Activated naive CD8-positive, alpha-beta T cell treated with anti-CD3 and anti-CD28 coated beads, Interleukin-2, amount 50 U/mL, for 24 hours (primary cell): ENCODE results near the gene DLX3.

ENCODE experiments used
- ATAC-seq: fragments of 150-1000 bp; cut with Tn5 transposase; one replicate; pipeline ENCODE4 v1.10.0; 2021
- DNase-seq: peaks from one replicate; pipeline ENCODE4 v3.0.0; 2021
- H3K27ac Mint-ChIP-seq: one replicate; pipeline ENCODE4 v1.8.0; 2021; ENCODE audit warnings: mild to moderate bottlenecking, mixed read lengths
- H3K27me3 Mint-ChIP-seq: one replicate; pipeline ENCODE4 v1.8.0; 2021; ENCODE audit warnings: mixed read lengths
- H3K36me3 Mint-ChIP-seq: one replicate; pipeline ENCODE4 v1.8.0; 2021; ENCODE audit warnings: low read depth, mixed read lengths
- H3K4me1 Mint-ChIP-seq: one replicate; pipeline ENCODE4 v1.8.0; 2021; ENCODE audit warnings: mixed read lengths
- H3K4me3 Mint-ChIP-seq: one replicate; pipeline ENCODE4 v1.8.0; 2021; ENCODE audit warnings: mild to moderate bottlenecking, moderate library complexity, mixed read lengths
- H3K9me3 Mint-ChIP-seq: one replicate; pipeline ENCODE4 v1.8.0; 2021; ENCODE audit warnings: mixed read lengths

Gene DLX3

GRCh38 chr17:49976163-49976827 lies 18.7 kb downstream of the DLX3 start:
- no peak overlapping the region for H3K27ac Mint-ChIP-seq
- DNase-seq (no peak), ATAC-seq (no peak)
- no peaks in the 10 kb centered on the region for H3K36me3 Mint-ChIP-seq
- H3K9me3 Mint-ChIP-seq = no peaks in the 10 kb centered on the region
- no peak overlapping the region for H3K4me3 Mint-ChIP-seq
- H3K27me3 Mint-ChIP-seq = peaks cover 57% of the 10 kb centered on the region
- H3K4me1 Mint-ChIP-seq = peaks cover 8% of the 10 kb centered on the region

GRCh38 chr17:49975531-49975930 lies 19.5 kb downstream of the DLX3 start:
- Mint-ChIP-seq H3K36me3 (no peaks in the 10 kb centered on the region), H3K27me3 (peaks cover 58% of the 10 kb centered on the region), H3K4me3 (no peak overlapping the region), H3K4me1 (peaks cover 12% of the 10 kb centered on the region), H3K27ac (no peak overlapping the region), H3K9me3 (no peaks in the 10 kb centered on the region)
- ATAC-seq = no peak
- DNase-seq = no peak

GRCh38 chr17:49973271-49973615 lies 21.8 kb downstream of the DLX3 start:
- H3K27ac Mint-ChIP-seq = no peak overlapping the region
- H3K4me1 Mint-ChIP-seq = peaks cover 19% of the 10 kb centered on the region
- no peak overlapping the region for H3K4me3 Mint-ChIP-seq
- peaks cover 63% of the 10 kb centered on the region for H3K27me3 Mint-ChIP-seq
- DNase-seq = no peak
- H3K36me3 Mint-ChIP-seq = no peaks in the 10 kb centered on the region
- ATAC-seq = no peak
- H3K9me3 Mint-ChIP-seq = no peaks in the 10 kb centered on the region

- peaks cover 19% of the 10 kb centered on the region for H3K4me1 Mint-ChIP-seq
- no peak for ATAC-seq
- H3K4me3 Mint-ChIP-seq = no peak overlapping the region
- no peak for DNase-seq
- no peaks in the 10 kb centered on the region for H3K36me3 Mint-ChIP-seq
- H3K9me3 Mint-ChIP-seq = no peaks in the 10 kb centered on the region
- H3K27ac Mint-ChIP-seq = no peak overlapping the region
- H3K27me3 Mint-ChIP-seq = peaks cover 65% of the 10 kb centered on the region
Measured at GRCh38 chr17:49972486-49973270, 22.3 kb downstream of the DLX3 start.

GRCh38 chr17:49971848-49972485 lies 23.1 kb downstream of the DLX3 start:
- H3K4me3 Mint-ChIP-seq = no peak overlapping the region
- peaks cover 71% of the 10 kb centered on the region for H3K27me3 Mint-ChIP-seq

GRCh38 chr17:49971199-49971847 lies 23.7 kb downstream of the DLX3 start:
- H3K27me3 Mint-ChIP-seq = peaks cover 78% of the 10 kb centered on the region
- ATAC-seq (no peak), DNase-seq (no peak)
- H3K27ac Mint-ChIP-seq = no peak overlapping the region
- H3K9me3 Mint-ChIP-seq = no peaks in the 10 kb centered on the region
- H3K4me3 Mint-ChIP-seq = no peak overlapping the region
- H3K4me1 Mint-ChIP-seq = peaks cover 19% of the 10 kb centered on the region
- no peaks in the 10 kb centered on the region for H3K36me3 Mint-ChIP-seq

More at GRCh38 chr17:49971848-49972485, 23.1 kb downstream of the DLX3 start:
- ATAC-seq = no peak
- Mint-ChIP-seq H3K36me3 (no peaks in the 10 kb centered on the region), H3K9me3 (no peaks in the 10 kb centered on the region), H3K4me1 (peaks cover 19% of the 10 kb centered on the region), H3K27ac (no peak overlapping the region)
- peak; percentile 25 for DNase-seq

- Mint-ChIP-seq H3K27ac (no peak overlapping the region), H3K9me3 (no peaks in the 10 kb centered on the region), H3K36me3 (no peaks in the 10 kb centered on the region), H3K4me1 (peaks cover 21% of the 10 kb centered on the region), H3K4me3 (no peak overlapping the region), H3K27me3 (peaks cover 82% of the 10 kb centered on the region)
- DNase-seq (no peak), ATAC-seq (no peak)
Measured at GRCh38 chr17:49970498-49970897, 24.5 kb downstream of the DLX3 start.

- Mint-ChIP-seq H3K9me3 (no peaks in the 10 kb centered on the region), H3K27me3 (peaks cover 81% of the 10 kb centered on the region)
Measured at GRCh38 chr17:49969795-49970389, 25.1 kb downstream of the DLX3 start.

GRCh38 chr17:49969134-49969759 lies 25.8 kb downstream of the DLX3 start, which contains the start of gene DLX4:
Gene DLX4, plus strand, starts transcription at chr17:49969190. Its CDS starts 279 bp downstream, at chr17:49969469.
- peak within 1 kb of the TSS; percentile 86 for H3K4me3 Mint-ChIP-seq
- peak within 1 kb of the TSS; percentile 79 for H3K27ac Mint-ChIP-seq
- no peaks in the 10 kb centered on the region for H3K36me3 Mint-ChIP-seq
- H3K9me3 Mint-ChIP-seq = no peaks in the 10 kb centered on the region
- DNase-seq (no peak), ATAC-seq (no peak)
- peaks cover 32% of the 10 kb centered on the region for H3K4me1 Mint-ChIP-seq
- H3K27me3 Mint-ChIP-seq = peaks cover 84% of the 10 kb centered on the region

More at GRCh38 chr17:49969795-49970389, 25.1 kb downstream of the DLX3 start:
- DNase-seq = peak; percentile 10
- Mint-ChIP-seq H3K4me3 (peak overlapping the region; percentile 86), H3K4me1 (peaks cover 25% of the 10 kb centered on the region), H3K36me3 (no peaks in the 10 kb centered on the region), H3K27ac (no peak overlapping the region)
- ATAC-seq = no peak

- peaks cover 84% of the 10 kb centered on the region for H3K27me3 Mint-ChIP-seq
- ATAC-seq = peak; percentile 76
- peak; percentile 82 for DNase-seq
- peaks cover 37% of the 10 kb centered on the region for H3K4me1 Mint-ChIP-seq
- peak overlapping the region; percentile 86 for H3K4me3 Mint-ChIP-seq
- H3K36me3 Mint-ChIP-seq = no peaks in the 10 kb centered on the region
- peak overlapping the region; percentile 79 for H3K27ac Mint-ChIP-seq
- no peaks in the 10 kb centered on the region for H3K9me3 Mint-ChIP-seq
Measured at GRCh38 chr17:49968405-49969133, 26.5 kb downstream of the DLX3 start.

- ATAC-seq (no peak), DNase-seq (no peak)
- no peaks in the 10 kb centered on the region for H3K36me3 Mint-ChIP-seq
- H3K27ac Mint-ChIP-seq = no peak overlapping the region
- peaks cover 42% of the 10 kb centered on the region for H3K4me1 Mint-ChIP-seq
- no peaks in the 10 kb centered on the region for H3K9me3 Mint-ChIP-seq
- H3K4me3 Mint-ChIP-seq = peak overlapping the region; percentile 50
- H3K27me3 Mint-ChIP-seq = peaks cover 83% of the 10 kb centered on the region
Measured at GRCh38 chr17:49967621-49968404, 27.2 kb downstream of the DLX3 start.

GRCh38 chr17:49967205-49967604 lies 27.8 kb downstream of the DLX3 start:
- Mint-ChIP-seq H3K27ac (no peak overlapping the region), H3K4me1 (peaks cover 39% of the 10 kb centered on the region), H3K4me3 (no peak overlapping the region), H3K9me3 (no peaks in the 10 kb centered on the region), H3K27me3 (peaks cover 83% of the 10 kb centered on the region), H3K36me3 (no peaks in the 10 kb centered on the region)
- no peak for ATAC-seq
- no peak for DNase-seq

GRCh38 chr17:49966767-49967166 lies 28.3 kb downstream of the DLX3 start:
- H3K27me3 Mint-ChIP-seq = peaks cover 85% of the 10 kb centered on the region

More at GRCh38 chr17:49966767-49967166, 28.3 kb downstream of the DLX3 start:
- ATAC-seq (no peak), DNase-seq (no peak)
- Mint-ChIP-seq H3K9me3 (no peaks in the 10 kb centered on the region), H3K4me1 (peaks cover 38% of the 10 kb centered on the region), H3K36me3 (no peaks in the 10 kb centered on the region), H3K27ac (no peak overlapping the region), H3K4me3 (no peak overlapping the region)
